B cell (primary cell): ENCODE results near the gene DOCK4. TPM values are rescaled to one million over a fixed set of nuclear protein-coding genes. Genes with fewer than 3 reads are reported as not detected.
"Not testable (repeated sequence)": the region's sequence is repeated elsewhere in the genome, so short reads cannot be mapped to it uniquely, and the experiment has no call there.

ENCODE experiments used
- ATAC-seq: fragments of 200-7000 bp; cut with Tn5 transposase; one replicate; pipeline ENCODE4 v1.10.0; 2021; ENCODE audit warnings: low read depth, mild to moderate bottlenecking, moderate number of reproducible peaks, moderate library complexity
- CTCF ChIA-PET: fragments of 350-600 bp; sonication (Branson Sonifier 250); formaldehyde crosslinking; loops from one replicate; lab custom pipeline; 2021; ENCODE audit warnings: antibody characterized with exemption, inconsistent platforms; lab: Charles Lee
- POLR2A ChIA-PET: fragments of 350-600 bp; sonication (Branson Sonifier 250); formaldehyde crosslinking; loops from one replicate; lab custom pipeline; 2021; ENCODE audit warnings: antibody characterized with exemption; lab: Charles Lee
- DNase-seq: peaks from one replicate; pipeline ENCODE4 v3.0.0; 2013
- H2AFZ ChIP-seq: 2 replicates; pipeline ENCODE4 v1.6.1; 2012; ENCODE audit warnings: mild to moderate bottlenecking, low read depth, low read length; ENCODE audit not compliant: insufficient read depth, poor library complexity, severe bottlenecking
- H3K27ac ChIP-seq, 2 donors: 1 replicate in 1 of 2; 2 replicates in 1 of 2; pipeline ENCODE4 v1.5.1; 2012 to 2013; ENCODE audit warnings: low read length in 2 of 2, mild to moderate bottlenecking in 2 of 2, moderate library complexity in 1 of 2
- H3K27me3 ChIP-seq, 4 experiments: fragments of 200-600 bp in 1 of 4; sonication (generic) in 1 of 4; replicated peaks in 1 of 4; 1 replicate in 2 of 4; 2 replicates in 2 of 4; pipeline versions ENCODE4 v1.6.1 to v1.7.0; 2013 to 2016; ENCODE audit warnings: low read length in 3 of 4, mild to moderate bottlenecking in 2 of 4, mixed read lengths in 1 of 4, moderate library complexity in 1 of 4; ENCODE audit not compliant: insufficient read depth in 4 of 4, control insufficient read depth in 3 of 4; ENCODE audit errors: control extremely low read depth in 1 of 4
- H3K36me3 ChIP-seq, 2 experiments: replicated peaks in 1 of 2; 1 replicate in 1 of 2; 2 replicates in 1 of 2; pipeline versions ENCODE4 v1.6.1 to v1.7.1; 2013; ENCODE audit warnings: low read length in 1 of 2; ENCODE audit not compliant: insufficient read depth in 2 of 2, control insufficient read depth in 1 of 2; ENCODE audit errors: control extremely low read depth in 1 of 2, extremely low read depth in 1 of 2
- H3K4me1 ChIP-seq, 2 donors: fragments of 200-600 bp in 1 of 2; sonication (generic) in 1 of 2; 1 replicate in 1 of 2; 2 replicates in 1 of 2; pipeline versions ENCODE4 v1.5.1 to v1.6.1; 2013 to 2017; ENCODE audit warnings: low read length in 2 of 2; ENCODE audit not compliant: control insufficient read depth in 2 of 2, insufficient read depth in 2 of 2
- H3K4me2 ChIP-seq: replicated peaks from 2 replicates; pipeline ENCODE3; 2012; ENCODE audit warnings: mild to moderate bottlenecking, low read depth, low read length; ENCODE audit not compliant: poor library complexity, severe bottlenecking
- H3K4me3 ChIP-seq, 5 experiments: fragments of 200-600 bp in 1 of 5; sonication (generic) in 1 of 5; 1 replicate in 3 of 5; 2 replicates in 2 of 5; pipeline versions ENCODE4 v1.5.1 to v1.7.0; 2011 to 2016; ENCODE audit warnings: low read length in 4 of 5, mild to moderate bottlenecking in 4 of 5, low read depth in 2 of 5, control low read depth in 1 of 5, moderate library complexity in 1 of 5; ENCODE audit not compliant: insufficient read depth in 1 of 5; ENCODE audit errors: control extremely low read depth in 1 of 5, extremely low read depth in 1 of 5
- H3K79me2 ChIP-seq: fragments of 200-600 bp; sonication (generic); one replicate; pipeline ENCODE4 v1.6.0; 2016; ENCODE audit warnings: low read length; ENCODE audit not compliant: control insufficient read depth, insufficient read depth
- H3K9ac ChIP-seq: fragments of 200-600 bp; sonication (generic); 2 replicates; pipeline ENCODE4 v1.6.1; 2017; ENCODE audit warnings: mild to moderate bottlenecking, low read length, moderate library complexity
- H3K9me3 ChIP-seq, 3 donors: one replicate each; pipeline versions ENCODE4 v1.6.1 to v1.7.1; 2013; ENCODE audit warnings: low read length in 2 of 3; ENCODE audit not compliant: control insufficient read depth in 2 of 3, insufficient read depth in 1 of 3; ENCODE audit errors: control extremely low read depth in 1 of 3
- H4K20me1 ChIP-seq: 2 replicates; pipeline ENCODE4 v1.6.0; 2012; ENCODE audit warnings: mild to moderate bottlenecking, low read length; ENCODE audit not compliant: insufficient read depth, control insufficient read depth, poor library complexity, severe bottlenecking
- H3K27ac Mint-ChIP-seq: one replicate; pipeline ENCODE4 v1.8.0; 2021; ENCODE audit warnings: mixed read lengths
- H3K27me3 Mint-ChIP-seq: one replicate; pipeline ENCODE4 v1.8.0; 2021; ENCODE audit warnings: mixed read lengths
- H3K4me1 Mint-ChIP-seq: one replicate; pipeline ENCODE4 v1.8.0; 2021; ENCODE audit warnings: mixed read lengths
- H3K4me3 Mint-ChIP-seq: one replicate; pipeline ENCODE4 v1.8.0; 2021; ENCODE audit warnings: mixed read lengths
- H3K9me3 Mint-ChIP-seq: one replicate; pipeline ENCODE4 v1.8.0; 2022; ENCODE audit warnings: mixed read lengths; ENCODE audit not compliant: insufficient read depth
- CTCF ChIP-seq: fragments of 200-600 bp; IDR thresholded peaks from one replicate; pipeline ENCODE4 v1.8.0; 2022; ENCODE audit warnings: antibody characterized with exemption, mild to moderate bottlenecking
- EZH2 ChIP-seq: IDR thresholded peaks from 2 replicates; pipeline ENCODE4 v1.6.1; 2012; ENCODE audit warnings: borderline replicate concordance, low read depth, mild to moderate bottlenecking, moderate library complexity, low read length; ENCODE audit not compliant: insufficient read depth, poor library complexity, severe bottlenecking
- WGBS: methylation state at CpG from one replicate; pipeline ENCODE4 v1.1.5; 2013; ENCODE audit warnings: missing lambda C conversion rate; ENCODE audit not compliant: insufficient coverage; 5-methylcytosine and 5-hydroxymethylcytosine counted together
- intact Hi-C: fragments of 100-400 bp; cut with micrococcal nuclease; formaldehyde crosslinking; loops from one replicate; pipeline ENCODE4 v1.10.0; 2022
- polyA plus RNA-seq: library from polyadenylated mRNA; depleted of rRNA; stranded (reverse); fragments of >200 nt; gene quantifications from 2 replicates; pipeline ENCODE4 v1.2.3, GENCODE V29; 2012
- total RNA-seq, 2 donors: library from RNA; stranded (reverse); fragments of 120-200 nt in 1 of 2; gene quantifications; 1 replicate in 1 of 2; 2 replicates in 1 of 2; pipeline versions ENCODE4 v1.2.3 to v1.2.4, GENCODE V29; 2013 to 2022

The DOCK4 gene
- total and polyA plus RNA-seq, 2 donors (not counting 1 experiment from before 2014, with no cell fraction given) = 0.03 to 4.1 TPM

GRCh38 chr7:112129655-112130323 is 76.4 kb downstream of the DOCK4 start:
- Histone ChIP-seq H3K9ac (no peak overlapping the region), H3K36me3 (no peaks in the 10 kb centered on the region), H3K27ac (no peak overlapping the region), H2AFZ (no peak overlapping the region), H3K27me3 (no peaks in the 10 kb centered on the region), H3K4me3 (no peak overlapping the region), H4K20me1 (no peaks in the 10 kb centered on the region), H3K79me2 (no peaks in the 10 kb centered on the region), H3K4me1 (no peaks in the 10 kb centered on the region), H3K4me2 (no peak overlapping the region), H3K9me3 (no peaks in the 10 kb centered on the region)
- no peaks in the 10 kb centered on the region for H3K27me3 Mint-ChIP-seq
- ATAC-seq (no peak), DNase-seq (no peak)
- no peak for TF ChIP-seq EZH2
- no peak for TF ChIP-seq CTCF
- no peak overlapping the region for H3K27ac Mint-ChIP-seq
- intact Hi-C loops = no loop called here
- WGBS = 92% methylated on average over 5 of the region's 5 CpGs
- H3K9me3 Mint-ChIP-seq = no peaks in the 10 kb centered on the region
- H3K4me3 Mint-ChIP-seq = no peak overlapping the region
- no peaks in the 10 kb centered on the region for H3K4me1 Mint-ChIP-seq
- POLR2A ChIA-PET = no interaction called here
- CTCF ChIA-PET = no interaction called here

- H3K4me3 Mint-ChIP-seq, H3K4me2 ChIP-seq, H3K79me2 ChIP-seq, H3K27me3 ChIP-seq, CTCF ChIA-PET, ATAC-seq, H3K4me3 ChIP-seq, POLR2A ChIA-PET, intact Hi-C loops, H3K36me3 ChIP-seq, H3K4me1 Mint-ChIP-seq, H3K27ac Mint-ChIP-seq, H3K27ac ChIP-seq, H3K9me3 Mint-ChIP-seq, H3K9ac ChIP-seq, H4K20me1 ChIP-seq, H3K27me3 Mint-ChIP-seq, H2AFZ ChIP-seq, DNase-seq, H3K4me1 ChIP-seq, H3K9me3 ChIP-seq: not testable (repeated sequence)
- no CpG with 5 or more reads among the region's 8 CpGs for WGBS
Observed at GRCh38 chr7:112128461-112129425, 77.5 kb downstream of the DOCK4 start.

GRCh38 chr7:112128041-112128440 is 78.2 kb downstream of the DOCK4 start:
- H3K9me3 ChIP-seq, H3K36me3 ChIP-seq, H3K9me3 Mint-ChIP-seq, H3K27me3 ChIP-seq, H2AFZ ChIP-seq, H3K79me2 ChIP-seq, intact Hi-C loops, DNase-seq, H4K20me1 ChIP-seq, H3K27me3 Mint-ChIP-seq, H3K4me3 Mint-ChIP-seq, H3K27ac ChIP-seq, H3K27ac Mint-ChIP-seq, H3K4me2 ChIP-seq, H3K4me1 ChIP-seq, ATAC-seq, H3K4me3 ChIP-seq, POLR2A ChIA-PET, H3K4me1 Mint-ChIP-seq, CTCF ChIA-PET, H3K9ac ChIP-seq: not testable (repeated sequence)
- no CpG with 5 or more reads among the region's 13 CpGs for WGBS
